Tibial nerve (tissue), 4 donors: Measurements from ENCODE around the gene SMARCC1.

Experiments used
- CTCF ChIP-seq, 5 experiments: fragments of 200-600 bp in 3 of 5; fragments of 450-650 bp in 2 of 5; sonication (generic) in 3 of 5; IDR thresholded peaks; one replicate each; pipeline ENCODE4 v1.5.1; 2016 to 2019; ENCODE audit warnings: antibody characterized with exemption in 5 of 5, mild to moderate bottlenecking in 3 of 5, moderate library complexity in 2 of 5
- EP300 ChIP-seq, 2 donors: sonication (generic); formaldehyde crosslinking; IDR thresholded peaks; one replicate each; pipeline ENCODE4 v1.6.1; 2017; ENCODE audit warnings: antibody characterized with exemption in 2 of 2, mild to moderate bottlenecking in 1 of 2
- POLR2A ChIP-seq, 2 donors: fragments of 450-650 bp; IDR thresholded peaks; one replicate each; pipeline ENCODE4 v1.6.1; 2017; ENCODE audit warnings: antibody characterized with exemption in 2 of 2, mild to moderate bottlenecking in 2 of 2, moderate library complexity in 2 of 2

- no peak for TF ChIP-seq POLR2A (IDR thresholded peaks at IDR 0.05)
- no peak for TF ChIP-seq CTCF (IDR thresholded peaks at IDR 0.05)
- no peak for TF ChIP-seq EP300 (IDR thresholded peaks at IDR 0.05)
These were observed 2.9 kb downstream of the SMARCC1 start for GRCh38 chr3:47778746-47779145.
